Ishikawa (cell line): ENCODE data around the gene SORBS2.

Experiments used
- CEBPB ChIP-seq: IDR thresholded peaks from 2 replicates; pipeline ENCODE4 v1.6.1; 2012
- CREB1 ChIP-seq: IDR thresholded peaks from 2 replicates; pipeline ENCODE4 v1.6.1; 2012; ENCODE audit warnings: low read depth
- EGR1 ChIP-seq: IDR thresholded peaks from 2 replicates; pipeline ENCODE4 v1.6.1; 2012
- EP300 ChIP-seq: IDR thresholded peaks from 2 replicates; pipeline ENCODE4 v1.6.1; 2012; ENCODE audit warnings: borderline replicate concordance
- FOXM1 ChIP-seq: IDR thresholded peaks from 2 replicates; pipeline ENCODE4 v1.6.1; 2012; ENCODE audit warnings: low read depth, borderline replicate concordance
- NFIC ChIP-seq: IDR thresholded peaks from 2 replicates; pipeline ENCODE4 v1.6.1; 2012
- RAD21 ChIP-seq: IDR thresholded peaks from 2 replicates; pipeline ENCODE4 v1.6.1; 2012; ENCODE audit warnings: low read depth
- TAF1 ChIP-seq: IDR thresholded peaks from 2 replicates; pipeline ENCODE4 v1.6.1; 2012; ENCODE audit warnings: low read depth, mild to moderate bottlenecking
- TCF12 ChIP-seq: IDR thresholded peaks from 2 replicates; pipeline ENCODE4 v1.6.1; 2012; ENCODE audit warnings: low read depth
- TEAD4 ChIP-seq: IDR thresholded peaks from 2 replicates; pipeline ENCODE4 v1.6.1; 2012
- YY1 ChIP-seq: IDR thresholded peaks from 2 replicates; pipeline ENCODE4 v1.6.1; 2012; ENCODE audit warnings: low read depth
- ZBTB7A ChIP-seq: IDR thresholded peaks from 2 replicates; pipeline ENCODE4 v1.6.1; 2012; ENCODE audit warnings: low read depth
- TF ChIP-seq, protein P1 (sequence below): IDR thresholded peaks from 2 replicates; pipeline ENCODE4 v1.6.1; 2012
- TF ChIP-seq, protein P2 (sequence below): IDR thresholded peaks from 2 replicates; pipeline ENCODE4 v1.6.1; 2012; ENCODE audit warnings: low read depth, mild to moderate bottlenecking
- TF ChIP-seq, protein P3 (sequence below): IDR thresholded peaks from 2 replicates; pipeline ENCODE4 v1.6.1; 2012

Gene SORBS2

DNA sequence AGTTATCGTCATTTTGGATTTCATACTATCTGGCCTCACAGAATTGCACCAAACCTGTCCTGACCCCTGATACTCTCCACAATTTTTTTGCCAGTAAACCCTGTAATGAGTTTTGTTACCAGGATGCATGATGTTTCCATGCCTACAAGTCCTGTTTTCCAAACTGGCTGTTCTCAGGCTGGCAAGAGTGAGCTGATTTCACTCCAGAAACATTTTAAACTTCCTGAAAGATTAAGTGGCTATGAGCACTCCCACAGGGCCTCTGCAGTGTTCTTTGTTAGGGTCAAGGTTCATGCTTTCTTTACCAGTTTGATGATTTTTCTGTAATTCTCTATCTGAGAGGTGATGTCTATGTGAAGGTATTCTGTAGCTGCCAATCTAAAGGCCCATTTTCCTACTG is 245.0 kb downstream of the SORBS2 start:
- TF ChIP-seq, protein P1, sequence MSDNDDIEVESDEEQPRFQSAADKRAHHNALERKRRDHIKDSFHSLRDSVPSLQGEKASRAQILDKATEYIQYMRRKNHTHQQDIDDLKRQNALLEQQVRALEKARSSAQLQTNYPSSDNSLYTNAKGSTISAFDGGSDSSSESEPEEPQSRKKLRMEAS = no peak
- TF ChIP-seq RAD21 (no peak), EP300 (no peak), ZBTB7A (no peak), TCF12 (no peak), CEBPB (no peak), TEAD4 (no peak), EGR1 (no peak), NFIC (no peak), YY1 (no peak)
- TF ChIP-seq, protein P2, sequence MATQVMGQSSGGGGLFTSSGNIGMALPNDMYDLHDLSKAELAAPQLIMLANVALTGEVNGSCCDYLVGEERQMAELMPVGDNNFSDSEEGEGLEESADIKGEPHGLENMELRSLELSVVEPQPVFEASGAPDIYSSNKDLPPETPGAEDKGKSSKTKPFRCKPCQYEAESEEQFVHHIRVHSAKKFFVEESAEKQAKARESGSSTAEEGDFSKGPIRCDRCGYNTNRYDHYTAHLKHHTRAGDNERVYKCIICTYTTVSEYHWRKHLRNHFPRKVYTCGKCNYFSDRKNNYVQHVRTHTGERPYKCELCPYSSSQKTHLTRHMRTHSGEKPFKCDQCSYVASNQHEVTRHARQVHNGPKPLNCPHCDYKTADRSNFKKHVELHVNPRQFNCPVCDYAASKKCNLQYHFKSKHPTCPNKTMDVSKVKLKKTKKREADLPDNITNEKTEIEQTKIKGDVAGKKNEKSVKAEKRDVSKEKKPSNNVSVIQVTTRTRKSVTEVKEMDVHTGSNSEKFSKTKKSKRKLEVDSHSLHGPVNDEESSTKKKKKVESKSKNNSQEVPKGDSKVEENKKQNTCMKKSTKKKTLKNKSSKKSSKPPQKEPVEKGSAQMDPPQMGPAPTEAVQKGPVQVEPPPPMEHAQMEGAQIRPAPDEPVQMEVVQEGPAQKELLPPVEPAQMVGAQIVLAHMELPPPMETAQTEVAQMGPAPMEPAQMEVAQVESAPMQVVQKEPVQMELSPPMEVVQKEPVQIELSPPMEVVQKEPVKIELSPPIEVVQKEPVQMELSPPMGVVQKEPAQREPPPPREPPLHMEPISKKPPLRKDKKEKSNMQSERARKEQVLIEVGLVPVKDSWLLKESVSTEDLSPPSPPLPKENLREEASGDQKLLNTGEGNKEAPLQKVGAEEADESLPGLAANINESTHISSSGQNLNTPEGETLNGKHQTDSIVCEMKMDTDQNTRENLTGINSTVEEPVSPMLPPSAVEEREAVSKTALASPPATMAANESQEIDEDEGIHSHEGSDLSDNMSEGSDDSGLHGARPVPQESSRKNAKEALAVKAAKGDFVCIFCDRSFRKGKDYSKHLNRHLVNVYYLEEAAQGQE = no peak
- TF ChIP-seq, protein P3, sequence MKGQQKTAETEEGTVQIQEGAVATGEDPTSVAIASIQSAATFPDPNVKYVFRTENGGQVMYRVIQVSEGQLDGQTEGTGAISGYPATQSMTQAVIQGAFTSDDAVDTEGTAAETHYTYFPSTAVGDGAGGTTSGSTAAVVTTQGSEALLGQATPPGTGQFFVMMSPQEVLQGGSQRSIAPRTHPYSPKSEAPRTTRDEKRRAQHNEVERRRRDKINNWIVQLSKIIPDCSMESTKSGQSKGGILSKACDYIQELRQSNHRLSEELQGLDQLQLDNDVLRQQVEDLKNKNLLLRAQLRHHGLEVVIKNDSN = no peak

DNA sequence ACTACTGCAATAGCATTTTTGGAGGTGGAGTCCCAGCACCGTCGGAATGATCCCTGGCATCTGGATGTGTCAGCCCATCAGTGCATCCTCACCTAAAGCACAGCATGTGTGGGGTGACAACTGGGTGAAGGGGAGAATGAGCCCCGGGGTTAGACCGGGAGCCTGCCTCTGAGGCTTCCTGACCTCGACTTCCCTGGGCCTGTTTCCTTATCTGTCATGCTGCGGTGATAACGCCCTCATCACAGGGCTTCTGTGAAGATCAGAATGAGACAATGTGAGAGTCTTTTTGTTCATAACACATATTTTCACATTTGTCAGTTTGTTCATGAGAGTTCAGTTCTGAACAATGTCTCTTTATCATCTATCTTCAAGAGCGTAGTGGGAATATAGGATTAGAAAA is 245.6 kb downstream of the SORBS2 start:
- TF ChIP-seq, protein P1 = no peak
- TF ChIP-seq EP300 = no peak
- TF ChIP-seq, protein P2 = no peak
- no peak for TF ChIP-seq FOXM1
- no peak for TF ChIP-seq NFIC

DNA sequence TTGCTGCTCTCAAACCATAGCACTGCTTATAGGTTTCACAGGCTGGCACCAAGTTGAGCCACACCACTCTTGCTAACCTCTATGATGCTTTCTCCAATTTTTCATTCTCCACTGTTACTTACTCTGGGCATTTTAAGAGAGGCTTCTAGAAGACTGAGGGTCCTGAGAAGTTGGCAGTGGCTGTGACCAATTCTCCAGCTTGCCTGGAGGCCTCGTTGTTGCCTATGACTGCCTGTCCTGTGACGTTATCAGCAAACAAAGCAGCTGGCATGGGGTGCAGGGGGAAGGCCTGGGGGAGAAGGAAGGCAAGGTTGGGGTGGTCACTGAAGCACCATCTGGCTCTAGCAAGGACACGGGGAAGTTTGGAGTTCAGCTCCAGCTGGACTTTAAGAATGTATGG is 246.3 kb downstream of the SORBS2 start:
- TF ChIP-seq EP300 (no peak), TEAD4 (no peak), TAF1 (no peak), RAD21 (no peak), TCF12 (no peak), CEBPB (no peak), FOXM1 (no peak), ZBTB7A (no peak), YY1 (no peak)
- TF ChIP-seq, protein P2 = no peak
- TF ChIP-seq, protein P3 = no peak
- TF ChIP-seq, protein P1 = no peak

DNA sequence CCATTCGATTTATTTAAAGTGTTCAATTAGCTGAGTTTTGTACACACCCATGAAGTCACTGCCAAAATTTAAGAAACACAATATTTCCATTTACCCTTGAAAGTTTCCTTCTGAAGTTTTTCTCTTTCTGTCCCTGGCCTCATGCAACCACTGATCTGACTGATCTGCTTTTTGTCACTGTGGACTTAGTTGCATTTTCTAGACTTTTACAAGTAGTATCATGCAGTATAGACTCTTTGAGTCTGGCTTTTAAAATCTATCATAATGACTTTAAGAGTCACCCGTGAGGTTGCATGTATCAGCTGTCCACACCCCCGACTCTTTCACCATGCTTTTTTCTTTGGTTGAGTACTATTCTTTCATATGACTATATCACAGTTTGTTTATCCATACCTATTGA is 247.6 kb downstream of the SORBS2 start:
- TF ChIP-seq CEBPB (no peak), YY1 (no peak), FOXM1 (no peak), RAD21 (no peak), ZBTB7A (no peak), EP300 (no peak), CREB1 (no peak), TAF1 (no peak), EGR1 (no peak), TEAD4 (no peak), NFIC (no peak), TCF12 (no peak)
- TF ChIP-seq, protein P1 = no peak
- TF ChIP-seq, protein P3 = no peak
- TF ChIP-seq, protein P2 = no peak
